T-helper 1 cell (primary cell): ENCODE results near the gene PCSK4.
A peak's percentile ranks its signal among the peaks of the same experiment; 100 is the strongest.
"Not testable (repeated sequence)": the region's sequence is repeated elsewhere in the genome, so short reads cannot be mapped to it uniquely, and the experiment has no call there.

Experiments
- DNase-seq, 5 donors: peaks; one replicate each; pipeline ENCODE4 v3.0.0-alpha.2; 2012 to 2020

Gene PCSK4

DNA sequence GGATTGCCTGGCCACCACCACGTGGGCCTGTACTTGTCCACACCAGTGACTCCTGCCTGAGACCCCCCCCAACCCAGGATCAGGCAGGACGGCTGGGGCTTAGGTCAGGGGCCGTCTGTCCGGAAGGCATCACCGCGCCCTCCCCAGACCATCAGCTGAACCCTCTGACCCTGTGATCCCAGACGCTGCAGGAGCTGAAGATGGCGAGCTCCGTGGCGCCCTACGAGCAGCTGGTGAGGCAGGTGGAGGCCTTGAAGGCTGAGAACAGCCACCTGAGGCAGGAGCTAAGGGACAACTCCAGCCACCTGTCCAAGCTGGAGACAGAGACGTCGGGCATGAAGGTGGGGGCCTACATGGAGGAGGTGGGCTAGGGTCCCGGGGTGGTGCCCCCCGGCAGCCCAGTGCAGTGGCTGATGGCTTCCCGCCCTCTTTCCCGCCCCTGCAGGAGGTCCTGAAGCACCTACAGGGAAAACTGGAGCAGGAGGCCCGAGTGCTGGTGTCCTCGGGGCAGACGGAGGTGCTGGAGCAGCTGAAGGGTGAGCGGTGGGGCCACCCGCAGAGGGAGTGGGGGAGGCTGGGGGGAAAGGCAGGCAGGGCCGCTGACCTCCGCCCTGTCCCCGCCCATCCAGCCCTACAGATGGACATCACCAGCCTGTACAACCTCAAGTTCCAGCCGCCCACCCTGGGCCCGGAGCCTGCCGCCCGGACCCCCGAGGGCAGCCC is 37.2 kb downstream of the PCSK4 start:
- DNase-seq: no peak

GRCh38 chr19:1451916-1452801 is 38.0 kb downstream of the PCSK4 start:
- DNase-seq: no peak

DNA sequence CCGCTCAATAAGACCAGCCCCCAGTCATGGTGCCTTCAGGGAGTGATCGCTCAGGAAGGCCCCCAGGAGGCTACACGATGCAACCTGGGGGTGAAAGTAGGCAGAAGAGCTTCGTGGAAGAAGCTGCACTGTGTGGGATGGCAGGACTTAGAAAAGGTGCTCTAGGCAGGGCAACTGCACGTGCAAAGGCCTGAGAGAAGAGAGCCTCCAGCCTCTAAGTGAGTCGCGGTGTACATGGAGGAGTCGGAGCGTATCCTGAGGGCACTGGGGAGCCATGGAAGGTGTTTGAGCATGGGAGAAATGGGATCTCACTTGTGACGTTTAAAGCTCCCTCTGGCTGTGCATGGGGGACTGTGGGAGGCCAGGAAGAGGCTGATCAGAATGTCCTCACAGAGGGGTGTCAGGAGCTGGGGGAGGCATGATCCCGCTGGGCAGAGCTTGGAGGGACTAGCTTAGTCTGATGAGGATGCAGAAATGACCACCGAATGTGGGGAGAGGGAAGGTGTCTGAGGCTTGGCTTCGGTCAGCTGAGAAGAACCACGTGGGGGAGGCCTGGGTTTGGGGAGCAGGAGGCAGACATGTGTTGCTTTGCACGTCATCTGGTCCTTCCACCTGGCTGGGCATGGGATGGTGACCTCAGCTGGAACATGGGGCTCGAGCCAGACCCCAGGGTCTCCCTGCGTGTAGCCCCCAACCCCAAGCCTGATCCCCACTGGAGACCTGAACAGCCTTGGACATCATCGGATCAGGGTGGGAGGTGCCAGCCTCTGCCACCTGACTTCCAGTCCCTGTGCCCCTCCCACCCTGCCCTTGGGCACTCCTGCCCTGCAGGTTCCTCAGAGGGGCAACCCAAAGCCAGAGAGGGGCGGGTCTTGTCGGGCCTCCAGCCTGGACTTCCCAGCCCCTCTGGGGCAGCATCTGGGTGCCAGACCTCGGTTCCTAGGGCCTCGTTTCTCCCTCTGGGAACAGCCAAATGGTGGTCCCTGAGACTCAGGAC is 39.1 kb downstream of the PCSK4 start:
- DNase-seq: no peak

DNA sequence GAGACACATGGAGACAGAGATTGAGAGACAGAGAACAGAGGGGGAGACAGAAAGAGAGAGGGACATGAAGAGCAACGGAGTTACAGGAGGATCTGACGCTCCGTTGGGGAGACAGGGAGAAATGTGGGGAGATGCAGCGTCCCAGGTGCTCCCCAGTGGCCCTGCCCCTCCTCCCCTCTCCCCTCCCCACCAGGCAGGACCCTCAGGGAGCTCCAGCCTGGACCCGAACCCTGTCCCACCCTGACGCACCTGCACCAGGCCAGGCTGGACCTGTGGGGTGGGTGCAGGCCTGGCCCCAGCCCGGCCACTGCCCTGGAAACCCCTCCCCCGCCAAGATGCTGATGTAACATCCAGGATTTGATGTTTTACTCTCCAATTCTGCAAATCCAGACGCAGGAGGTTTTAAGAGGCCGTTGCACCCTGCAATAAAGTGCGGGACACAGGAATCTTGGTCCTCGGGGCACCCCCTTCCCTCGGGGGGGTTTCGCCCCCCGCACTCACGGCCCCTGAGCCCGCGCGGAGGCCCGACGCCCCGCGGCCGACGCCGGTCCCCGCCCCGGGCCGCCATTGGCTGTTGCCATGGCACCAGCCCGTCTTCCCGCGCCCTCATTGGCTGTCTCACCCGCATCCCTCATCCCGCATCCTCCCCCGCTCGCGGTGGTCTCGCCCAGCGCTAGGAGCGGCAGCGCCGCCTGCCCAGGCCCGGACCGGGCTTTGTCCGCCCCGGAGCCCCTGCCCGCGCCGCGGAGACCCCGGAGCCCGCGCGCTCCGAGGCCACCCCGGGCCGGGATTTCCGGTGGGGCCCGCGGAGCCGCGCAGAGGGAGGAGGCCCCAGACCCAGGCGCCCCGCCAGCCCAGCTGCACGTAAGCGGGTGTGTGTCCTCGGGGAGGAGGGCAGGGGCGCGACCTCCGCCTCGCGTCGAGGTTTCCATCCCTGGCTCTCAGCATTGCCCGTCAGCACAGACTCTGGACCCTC is 40.4 kb downstream of the PCSK4 start, which contains the start of gene APC2:
TSS of gene APC2 (plus strand) at position 655 of the 976 bp plus-strand sequence. CDS start 2,881 bp downstream, outside the sequence.
- DNase-seq: peak in 1 of 5 donors; percentile 29

- DNase-seq: no peak
Observed at GRCh38 chr19:1447944-1448343, 42.2 kb downstream of the PCSK4 start.

DNA sequence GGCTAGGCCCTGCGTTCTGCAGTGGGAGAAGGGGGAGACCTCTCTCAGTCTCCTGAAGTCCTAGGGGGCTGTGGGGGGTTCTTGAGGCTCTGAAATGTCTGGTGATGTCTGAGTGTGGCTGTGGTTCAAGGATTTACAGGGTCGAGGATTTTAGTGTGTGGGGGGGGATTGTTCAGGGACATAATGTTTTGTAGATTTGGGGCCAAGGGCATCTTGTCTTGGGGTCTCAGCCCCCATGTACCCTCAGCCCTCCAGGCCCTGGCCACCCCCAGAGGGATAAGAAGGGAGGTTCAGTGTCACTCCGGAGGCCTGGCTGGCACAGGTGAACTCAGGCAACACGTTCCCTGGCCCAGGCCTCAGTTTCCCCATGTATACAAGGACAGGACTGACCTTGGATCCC is 42.6 kb downstream of the PCSK4 start:
- DNase-seq: no peak

DNA sequence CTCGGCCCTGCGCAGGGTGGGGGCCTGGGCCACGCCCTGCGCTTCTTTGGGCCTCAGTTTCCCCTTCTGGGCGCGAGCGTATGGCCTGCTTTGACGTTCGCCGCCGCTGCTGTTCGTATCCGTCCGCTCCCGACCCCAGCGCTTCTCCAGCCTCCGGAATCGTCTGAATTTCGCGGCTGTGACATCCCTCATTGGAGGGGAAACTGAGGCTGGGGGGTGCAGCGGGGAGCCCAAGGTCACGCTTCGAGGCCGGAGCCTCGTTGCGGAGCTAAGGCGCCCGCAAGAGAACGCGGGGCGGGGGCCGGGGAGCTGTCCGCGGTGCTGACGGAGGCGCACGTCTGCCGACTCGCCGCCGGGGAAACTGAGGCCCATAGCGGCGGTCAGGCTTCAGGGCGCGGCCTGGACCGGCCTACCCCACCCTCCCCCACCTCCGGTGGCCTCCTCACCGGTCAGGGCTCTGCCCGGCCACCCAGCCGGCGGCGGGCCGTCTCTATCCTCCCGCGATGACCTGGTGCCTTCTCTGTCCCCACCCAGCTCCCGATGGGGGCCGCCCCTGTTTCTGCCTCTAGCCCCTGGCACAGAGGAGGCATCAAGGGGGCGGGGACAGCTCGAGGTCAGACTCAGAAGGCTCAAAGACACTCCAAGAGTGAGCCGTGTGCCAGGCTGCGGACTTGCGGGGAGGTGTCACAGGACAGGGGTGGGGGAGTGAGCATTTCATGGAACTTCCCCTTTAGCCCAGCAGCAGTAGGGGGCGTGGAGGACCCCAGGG is 43.3 kb downstream of the PCSK4 start:
- DNase-seq: no peak

DNA sequence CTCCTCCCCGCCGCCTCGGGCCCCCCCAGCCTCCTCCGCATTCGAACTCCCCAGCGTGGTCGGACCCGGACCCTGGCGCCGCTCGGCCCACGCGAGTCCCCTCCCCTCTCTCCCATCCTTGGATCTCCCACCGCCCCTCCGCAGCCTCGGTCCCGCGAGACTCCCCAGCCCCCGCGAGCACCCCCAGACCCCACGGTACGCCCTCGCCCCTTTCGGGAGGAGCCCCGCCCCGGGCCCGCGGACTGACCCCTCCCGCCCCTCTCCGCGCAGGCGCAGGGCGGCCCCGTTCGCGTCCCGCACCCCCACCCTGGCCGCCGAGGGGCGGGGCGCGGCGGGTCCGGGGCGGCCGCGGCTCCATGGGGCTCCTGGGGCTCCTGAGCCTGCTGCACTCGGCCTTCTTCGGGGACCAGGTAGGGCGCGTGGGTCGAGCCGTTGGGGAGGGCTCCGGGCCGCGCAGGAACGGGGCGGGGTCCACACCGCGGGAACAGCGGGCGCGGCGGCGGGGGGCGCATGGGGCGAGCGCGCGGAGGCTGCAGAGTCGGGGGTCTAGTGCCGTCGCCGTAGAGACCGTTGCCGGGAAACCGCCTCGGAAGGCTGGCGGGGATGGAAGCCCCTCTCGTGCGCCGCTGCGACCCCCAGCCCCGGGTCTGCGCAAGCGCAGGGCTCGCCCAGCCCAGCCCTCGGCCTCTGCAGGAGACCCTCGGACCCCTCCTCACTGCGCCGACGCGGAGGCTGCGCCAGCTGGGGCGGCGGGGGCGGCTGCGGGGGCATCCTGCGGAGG is 44.0 kb downstream of the PCSK4 start:
- no peak for DNase-seq

GRCh38 chr19:1445185-1445931 is 44.8 kb downstream of the PCSK4 start:
- peak; percentile 52 to 75 (median 63) for DNase-seq

- no peak for DNase-seq
Observed at GRCh38 chr19:1441677-1442438, 48.3 kb downstream of the PCSK4 start.

DNA sequence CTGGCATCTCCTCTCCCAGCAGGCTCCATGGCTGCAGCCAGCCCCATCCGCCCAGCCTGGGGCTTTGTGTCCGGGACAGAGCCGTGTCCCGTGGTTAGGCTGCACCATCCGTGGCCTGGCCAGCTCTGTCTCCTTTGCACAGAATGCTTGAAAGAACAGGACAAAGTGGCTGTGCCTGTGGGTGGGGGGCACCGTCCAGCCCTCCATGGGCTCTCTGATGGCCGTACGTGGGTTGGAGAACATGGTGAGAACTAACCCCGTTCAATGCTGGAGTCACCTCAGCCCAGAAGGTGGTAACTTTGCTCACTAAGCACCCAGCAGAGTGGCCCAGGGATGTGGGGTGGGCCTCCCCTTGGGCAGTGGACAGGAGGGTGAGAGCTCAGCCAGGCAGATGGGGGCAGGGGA is 49.1 kb downstream of the PCSK4 start:
- DNase-seq: no peak

DNA sequence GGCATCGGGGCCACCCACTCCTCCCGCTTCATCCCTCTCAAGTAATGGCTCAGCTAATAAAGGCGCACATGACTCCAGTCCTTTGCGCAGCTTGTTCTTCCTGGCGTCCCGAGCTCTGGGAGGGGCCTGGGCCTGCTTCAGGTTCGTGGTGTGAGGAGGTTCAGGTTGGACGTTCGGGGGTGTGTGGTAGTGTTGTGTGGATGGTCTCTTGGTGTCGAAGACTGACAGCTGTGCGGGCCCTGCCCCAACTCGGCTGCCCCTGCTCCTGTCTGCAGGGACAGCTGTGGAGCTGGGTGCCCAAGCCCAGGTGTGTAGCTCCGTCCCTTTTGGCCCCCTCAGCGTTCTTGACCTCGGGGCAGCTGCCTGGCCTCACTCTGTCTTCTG is 49.7 kb downstream of the PCSK4 start:
- no peak for DNase-seq

DNA sequence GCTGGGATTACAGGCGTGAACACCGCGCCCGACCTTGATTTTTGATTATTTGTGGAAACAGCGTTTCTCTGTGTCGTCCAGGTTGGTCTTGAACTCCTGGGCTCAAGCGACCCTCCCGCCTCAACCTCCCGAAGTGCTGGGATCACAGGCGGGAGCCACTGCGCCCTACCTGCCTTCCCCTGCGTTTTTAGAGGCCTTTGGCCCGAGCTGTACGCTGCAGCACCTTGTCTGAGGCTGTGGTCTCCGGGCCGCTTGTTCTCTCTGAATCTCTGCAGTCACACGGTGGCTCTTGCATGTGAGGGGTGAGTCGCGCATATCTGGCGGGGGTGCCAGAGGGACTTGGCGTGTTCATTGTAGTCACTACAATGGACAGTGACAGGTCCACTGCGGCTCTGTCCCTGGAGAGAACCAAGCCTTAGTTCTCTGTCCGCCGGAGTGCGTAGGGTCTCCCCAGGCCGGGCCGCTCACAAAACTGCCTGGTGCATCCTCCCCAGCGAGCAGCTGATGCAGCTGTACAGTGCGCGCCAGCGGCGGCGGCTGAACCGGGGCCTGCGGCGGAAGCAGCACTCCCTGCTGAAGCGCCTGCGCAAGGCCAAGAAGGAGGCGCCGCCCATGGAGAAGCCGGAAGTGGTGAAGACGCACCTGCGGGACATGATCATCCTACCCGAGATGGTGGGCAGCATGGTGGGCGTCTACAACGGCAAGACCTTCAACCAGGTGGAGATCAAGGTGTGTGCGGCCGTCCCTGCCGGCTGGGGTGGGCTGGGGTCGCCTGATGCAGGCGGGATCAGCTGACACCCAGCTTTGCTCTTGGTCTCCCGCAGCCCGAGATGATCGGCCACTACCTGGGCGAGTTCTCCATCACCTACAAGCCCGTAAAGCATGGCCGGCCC is 50.4 kb downstream of the PCSK4 start:
- not testable (repeated sequence) for DNase-seq

- no peak for DNase-seq
Observed at GRCh38 chr19:1438933-1439354, 51.2 kb downstream of the PCSK4 start.

DNA sequence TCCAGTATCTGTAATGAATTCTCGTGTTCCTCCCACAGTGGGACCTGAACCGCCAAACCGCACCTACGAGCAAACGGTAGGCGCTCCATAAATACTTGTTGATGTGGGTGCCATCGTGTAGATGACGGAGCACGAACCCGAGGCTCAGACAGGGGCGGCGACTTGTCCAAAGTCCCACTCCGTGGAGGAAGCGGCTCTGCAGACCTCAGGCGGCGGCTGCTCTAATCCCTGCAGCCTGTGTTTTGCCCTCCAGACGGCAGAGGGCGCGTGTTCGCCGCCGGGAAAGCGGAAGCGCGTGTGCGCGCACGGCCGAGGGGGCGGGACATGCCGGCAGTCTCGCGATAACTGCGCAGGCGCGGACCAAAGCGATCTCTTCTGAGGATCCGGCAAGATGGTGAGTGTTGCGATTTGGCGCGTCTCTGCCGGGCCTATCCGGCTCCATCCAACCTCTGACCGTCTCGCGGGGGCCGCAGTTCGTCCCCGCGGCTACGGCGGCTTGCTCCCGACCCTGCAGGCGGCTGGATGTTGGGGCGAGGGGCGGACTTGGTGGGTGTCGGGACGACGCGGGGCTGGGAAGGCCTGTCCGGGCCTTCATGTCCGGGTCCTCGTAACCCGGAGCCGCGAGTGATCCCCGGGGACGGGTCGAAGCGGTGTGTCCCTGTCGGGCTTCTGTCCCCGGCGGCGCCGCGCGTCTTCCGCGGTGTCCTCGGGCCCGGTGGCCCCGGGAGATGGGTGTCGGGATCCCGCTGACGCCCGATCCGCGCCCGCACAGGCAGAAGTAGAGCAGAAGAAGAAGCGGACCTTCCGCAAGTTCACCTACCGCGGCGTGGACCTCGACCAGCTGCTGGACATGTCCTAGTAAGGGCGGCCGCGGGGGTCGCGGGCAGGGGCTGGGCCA is 51.9 kb downstream of the PCSK4 start, which contains the start of gene RPS15:
TSS of gene RPS15 (plus strand) at position 362 of the 898 bp plus-strand sequence. CDS start at position 392, 30 bp downstream.
- peak; percentile 93 to 97 (median 94) for DNase-seq

- no peak for DNase-seq
Observed at GRCh38 chr19:1437609-1438008, 52.5 kb downstream of the PCSK4 start.
